Stimulated activated CD4-positive, alpha-beta T cell treated with anti-CD3 and anti-CD28 coated beads, Interleukin-12 subunit alpha, Interleukin-12 subunit beta, amount 100 ng/mL, for 24 hours (primary cell): ENCODE results near the gene ZNF888.
A peak's percentile ranks its signal among the peaks of the same experiment; 100 is the strongest.
"Not testable (repeated sequence)": the region's sequence is repeated elsewhere in the genome, so short reads cannot be mapped to it uniquely, and the experiment has no call there.

Source experiments
- DNase-seq, 2 experiments: peaks; one replicate each; pipeline ENCODE4 v3.0.0-alpha.2; 2020; ENCODE audit warnings: low read depth in 2 of 2

Gene ZNF888

GRCh38 chr19:52872996-52873395 lies 50.2 kb downstream of the ZNF888 start:
- DNase-seq: not testable (repeated sequence)

GRCh38 chr19:52871466-52871865 lies 51.8 kb downstream of the ZNF888 start:
- DNase-seq: no peak

- DNase-seq: not testable (repeated sequence)
Observed at GRCh38 chr19:52868031-52868430, 55.2 kb downstream of the ZNF888 start.

GRCh38 chr19:52857378-52858191 lies 65.6 kb downstream of the ZNF888 start, which contains the start of gene ZNF468:
TSS of gene ZNF468 (minus strand) at chr19:52857619. CDS start at chr19:52854272, 3,347 bp downstream.
- peak; percentile 31 to 48 for DNase-seq

- DNase-seq: not testable (repeated sequence)
Observed at GRCh38 chr19:52856540-52857377, 66.5 kb downstream of the ZNF888 start.
